PC-3 (cell line): Measurements from ENCODE around the gene SH3RF2. TPM values are rescaled to one million over a fixed set of nuclear protein-coding genes. Genes with fewer than 3 reads are reported as not detected.
"Not testable (repeated sequence)": the region's sequence is repeated elsewhere in the genome, so short reads cannot be mapped to it uniquely, and the experiment has no call there.

ENCODE experiments used
- ATAC-seq: fragments of 200-7000 bp; cut with Tn5 transposase; 2 replicates; pipeline ENCODE4 v1.9.1; 2020; ENCODE audit warnings: mild to moderate bottlenecking, moderate library complexity
- BruUV-seq: library from RNA; stranded (reverse); fragments of 400-500 nt; replicated peaks from 2 replicates; lab custom pipeline; 2021; lab: Mats Ljungman, UMichigan
- CTCF ChIA-PET: fragments of 300-600 bp; sonication (Branson Sonifier 250); formaldehyde crosslinking; loops from one replicate; lab custom pipeline; 2022; ENCODE audit warnings: antibody characterized with exemption; lab: Charles Lee
- POLR2A ChIA-PET: fragments of 300-600 bp; sonication (Branson Sonifier 250); formaldehyde crosslinking; loops from one replicate; lab custom pipeline; 2022; ENCODE audit warnings: antibody characterized with exemption; ENCODE audit not compliant: unreplicated experiment; lab: Charles Lee
- DNase-seq: peaks from one replicate; pipeline ENCODE4 v3.0.0-alpha.2; 2015
- H2AFZ ChIP-seq: fragments of 300-600 bp; sonication (generic); 2 replicates; pipeline ENCODE4 v1.6.0; 2016; ENCODE audit warnings: antibody characterized with exemption, low read length
- H3F3A ChIP-seq: fragments of 300-600 bp; sonication (generic); one replicate; pipeline ENCODE4 v1.6.0; 2017; ENCODE audit warnings: antibody characterized with exemption, low read length, control low read depth, mild to moderate bottlenecking; ENCODE audit not compliant: unreplicated experiment
- H3K27ac ChIP-seq: fragments of 300-600 bp; sonication (generic); 2 replicates; pipeline ENCODE4 v1.5.1; 2016; ENCODE audit warnings: mild to moderate bottlenecking, low read length
- H3K27me3 ChIP-seq: fragments of 300-600 bp; sonication (generic); 2 replicates; pipeline ENCODE4 v1.6.1; 2016; ENCODE audit warnings: low read length, mixed read lengths
- H3K36me3 ChIP-seq: fragments of 300-600 bp; sonication (generic); 2 replicates; pipeline ENCODE4 v1.6.1; 2016; ENCODE audit warnings: low read depth, mixed run types, low read length, mixed read lengths
- H3K4me1 ChIP-seq: fragments of 300-600 bp; sonication (generic); 2 replicates; pipeline ENCODE4 v1.5.1; 2016; ENCODE audit warnings: low read length; ENCODE audit not compliant: insufficient read depth
- H3K4me2 ChIP-seq: fragments of 300-600 bp; sonication (generic); 2 replicates; pipeline ENCODE4 v1.6.0; 2016; ENCODE audit warnings: low read length
- H3K4me3 ChIP-seq: fragments of 300-600 bp; sonication (generic); 2 replicates; pipeline ENCODE4 v1.5.1; 2016; ENCODE audit warnings: mild to moderate bottlenecking, low read length, mixed read lengths
- H3K79me2 ChIP-seq: fragments of 300-600 bp; sonication (generic); 2 replicates; pipeline ENCODE4 v1.6.1; 2017; ENCODE audit warnings: low read length, mixed read lengths
- H3K9ac ChIP-seq: fragments of 300-600 bp; sonication (generic); 2 replicates; pipeline ENCODE4 v1.6.0; 2016; ENCODE audit warnings: mild to moderate bottlenecking, low read length
- H3K9me2 ChIP-seq: fragments of 300-600 bp; sonication (generic); replicated peaks from 2 replicates; pipeline ENCODE4 v1.6.1; 2016; ENCODE audit warnings: mixed run types, low read length, mixed read lengths
- H3K9me3 ChIP-seq: fragments of 300-600 bp; sonication (generic); 2 replicates; pipeline ENCODE4 v1.6.1; 2016; ENCODE audit warnings: low read length, mixed read lengths
- H4K20me1 ChIP-seq: fragments of 300-600 bp; sonication (generic); 2 replicates; pipeline ENCODE4 v1.6.1; 2016; ENCODE audit warnings: low read length, mixed read lengths
- CTCF ChIP-seq: fragments of 300-600 bp; sonication (generic); conservative IDR thresholded peaks from 2 replicates; pipeline ENCODE4 v1.5.1; 2017; ENCODE audit warnings: antibody characterized with exemption, low read depth, mild to moderate bottlenecking, low read length
- EZH2 ChIP-seq: fragments of 300-600 bp; sonication (generic); IDR thresholded peaks from one replicate; pipeline ENCODE4 v1.6.1; 2017; ENCODE audit warnings: antibody characterized with exemption, mild to moderate bottlenecking, low read length; ENCODE audit not compliant: unreplicated experiment
- EZH2phosphoT487 ChIP-seq: fragments of 300-600 bp; sonication (generic); IDR thresholded peaks from 2 replicates; pipeline ENCODE4 v1.6.1; 2018; ENCODE audit warnings: mild to moderate bottlenecking, antibody characterized with exemption, low read length, borderline replicate concordance
- intact Hi-C: fragments of 100-400 bp; cut with micrococcal nuclease; formaldehyde crosslinking; loops from 2 replicates; pipeline ENCODE4 v1.9.0; 2023
- total RNA-seq: library from RNA; depleted of rRNA; stranded (reverse); fragments of >200 nt; gene quantifications from 2 replicates; pipeline ENCODE4 v1.2.3, GENCODE V29; 2014

Gene SH3RF2
- total RNA-seq, 1 experiment from 2014 or later: 5.9 TPM

GRCh38 chr5:145953202-145953601 lies 16.8 kb downstream of the SH3RF2 start:
- DNase-seq (no peak), ATAC-seq (no peak)
- POLR2A ChIA-PET: no interaction called here
- H2AFZ ChIP-seq: no peak overlapping the region
- no peaks in the 10 kb centered on the region for H3K36me3 ChIP-seq
- CTCF ChIA-PET: no interaction called here
- no peaks in the 10 kb centered on the region for H3F3A ChIP-seq
- no TSS peak for BruUV-seq
- H3K4me3 ChIP-seq: no peak overlapping the region
- H3K9me2 ChIP-seq: no peaks in the 10 kb centered on the region
- H3K27me3 ChIP-seq: no peaks in the 10 kb centered on the region
- no peak overlapping the region for H3K4me2 ChIP-seq
- H3K9me3 ChIP-seq: no peaks in the 10 kb centered on the region
- no peaks in the 10 kb centered on the region for H3K4me1 ChIP-seq
- no peak overlapping the region for H3K27ac ChIP-seq
- no peaks in the 10 kb centered on the region for H4K20me1 ChIP-seq
- intact Hi-C loops: loop anchor here (1.0 kb wide), 1 partner anchor 26 kb away; no protein-coding TSS in a partner anchor
- TF ChIP-seq EZH2: no peak
- no peak overlapping the region for H3K9ac ChIP-seq
- H3K79me2 ChIP-seq: no peaks in the 10 kb centered on the region

GRCh38 chr5:145954140-145954539 lies 17.8 kb downstream of the SH3RF2 start:
- H3K27me3 ChIP-seq, H4K20me1 ChIP-seq, POLR2A ChIA-PET, H2AFZ ChIP-seq, ATAC-seq, H3K4me2 ChIP-seq, DNase-seq, H3K79me2 ChIP-seq, H3F3A ChIP-seq, BruUV-seq, H3K9me2 ChIP-seq, H3K4me3 ChIP-seq, CTCF ChIA-PET, intact Hi-C loops, H3K4me1 ChIP-seq, H3K9ac ChIP-seq, H3K9me3 ChIP-seq, H3K27ac ChIP-seq, H3K36me3 ChIP-seq: not testable (repeated sequence)

- Histone ChIP-seq H3K4me3 (no peak overlapping the region), H3K36me3 (no peaks in the 10 kb centered on the region), H3K4me1 (no peaks in the 10 kb centered on the region), H3K9me3 (no peaks in the 10 kb centered on the region), H3K4me2 (no peak overlapping the region), H3K27me3 (no peaks in the 10 kb centered on the region), H3K79me2 (no peaks in the 10 kb centered on the region), H3K27ac (no peak overlapping the region), H3F3A (no peaks in the 10 kb centered on the region), H4K20me1 (no peaks in the 10 kb centered on the region), H2AFZ (no peak overlapping the region), H3K9me2 (no peaks in the 10 kb centered on the region), H3K9ac (no peak overlapping the region)
- TF ChIP-seq EZH2 (no peak), CTCF (no peak), EZH2phosphoT487 (no peak)
- intact Hi-C loops: no loop called here
- DNase-seq (no peak), ATAC-seq (no peak)
- POLR2A ChIA-PET: no interaction called here
- CTCF ChIA-PET: no interaction called here
- BruUV-seq: no TSS peak
These were observed 21.0 kb downstream of the SH3RF2 start for GRCh38 chr5:145957388-145957787.

GRCh38 chr5:145958436-145958835 lies 22.1 kb downstream of the SH3RF2 start:
- no peaks in the 10 kb centered on the region for H3K4me1 ChIP-seq
- no peak overlapping the region for H2AFZ ChIP-seq
- no peak overlapping the region for H3K9ac ChIP-seq
- no peak for TF ChIP-seq EZH2
- TF ChIP-seq EZH2phosphoT487: no peak
- no peak for TF ChIP-seq CTCF
- no peaks in the 10 kb centered on the region for H4K20me1 ChIP-seq
- no peak overlapping the region for H3K4me3 ChIP-seq
- POLR2A ChIA-PET: no interaction called here
- DNase-seq (no peak), ATAC-seq (no peak)
- H3K27ac ChIP-seq: no peak overlapping the region
- H3K36me3 ChIP-seq: no peaks in the 10 kb centered on the region
- H3K9me2 ChIP-seq: no peaks in the 10 kb centered on the region
- H3K9me3 ChIP-seq: no peaks in the 10 kb centered on the region
- no TSS peak for BruUV-seq
- intact Hi-C loops: no loop called here
- H3K79me2 ChIP-seq: no peaks in the 10 kb centered on the region
- CTCF ChIA-PET: no interaction called here
- no peaks in the 10 kb centered on the region for H3F3A ChIP-seq
- H3K4me2 ChIP-seq: no peak overlapping the region
- H3K27me3 ChIP-seq: no peaks in the 10 kb centered on the region
